ENCODE data around the gene TMEM114.

Gene TMEM114

DNA sequence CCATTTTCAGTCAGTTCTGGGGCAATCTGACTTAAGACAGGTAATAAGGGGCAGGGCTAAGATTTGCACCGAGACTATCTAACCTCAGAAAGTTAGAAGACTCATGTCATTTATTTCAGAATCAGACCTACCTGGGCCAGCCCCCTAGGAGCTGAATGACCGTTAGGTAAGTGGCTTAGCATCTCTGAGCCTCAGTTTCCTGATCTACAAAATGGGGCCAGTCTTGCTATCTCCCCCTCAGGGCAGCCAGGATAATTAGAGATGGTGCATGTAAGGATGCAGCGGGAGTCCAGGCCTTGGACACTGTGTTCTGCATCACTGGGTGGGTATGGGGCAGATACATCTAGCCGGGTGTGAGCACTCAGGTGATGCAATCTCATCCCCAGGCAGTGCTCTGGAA is 20.8 kb upstream of the TMEM114 start:
- DNase-seq (ENCODE audit: low read depth) = no peak

DNA sequence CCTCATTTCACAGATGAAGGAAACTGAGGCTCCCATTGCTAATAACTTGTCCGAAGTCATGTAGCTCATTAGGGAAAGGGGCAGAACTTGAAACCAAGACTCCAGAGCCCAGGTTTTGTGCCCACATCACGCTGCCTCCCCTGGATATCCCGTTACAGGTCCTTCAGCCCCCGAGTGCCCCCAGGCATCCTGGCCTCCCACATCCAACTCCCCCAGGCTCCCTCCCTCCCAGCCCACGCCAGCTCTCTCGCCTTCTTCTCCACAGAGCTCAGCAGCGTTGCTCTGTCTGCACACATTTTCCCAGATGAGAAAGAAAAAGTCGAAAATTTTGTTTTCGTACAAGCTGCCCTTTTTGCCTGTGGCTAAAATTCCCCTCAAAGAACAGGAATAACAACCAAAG is 16.9 kb upstream of the TMEM114 start:
- DNase-seq (ENCODE audit: low read depth) = no peak

DNA sequence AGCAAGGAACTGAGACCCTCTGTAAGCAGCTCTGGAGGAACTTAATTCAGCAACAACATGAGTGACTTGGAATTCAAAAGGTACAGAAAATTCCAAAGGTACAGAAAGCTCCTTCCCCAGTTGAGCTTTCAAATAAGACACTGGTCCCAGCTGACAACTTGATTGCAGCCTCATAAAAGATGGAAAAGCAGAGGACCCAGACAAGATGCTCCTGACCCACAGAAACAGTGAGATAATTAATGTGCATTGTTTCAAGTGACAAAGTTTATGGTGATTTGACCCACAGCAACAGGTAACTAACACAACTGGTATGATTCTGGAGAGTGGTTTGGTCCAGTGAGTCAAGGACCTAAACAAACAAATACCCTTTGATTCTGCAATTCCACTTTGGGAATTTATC is 15.2 kb upstream of the TMEM114 start:
- no peak for DNase-seq (ENCODE audit: low read depth)

DNA sequence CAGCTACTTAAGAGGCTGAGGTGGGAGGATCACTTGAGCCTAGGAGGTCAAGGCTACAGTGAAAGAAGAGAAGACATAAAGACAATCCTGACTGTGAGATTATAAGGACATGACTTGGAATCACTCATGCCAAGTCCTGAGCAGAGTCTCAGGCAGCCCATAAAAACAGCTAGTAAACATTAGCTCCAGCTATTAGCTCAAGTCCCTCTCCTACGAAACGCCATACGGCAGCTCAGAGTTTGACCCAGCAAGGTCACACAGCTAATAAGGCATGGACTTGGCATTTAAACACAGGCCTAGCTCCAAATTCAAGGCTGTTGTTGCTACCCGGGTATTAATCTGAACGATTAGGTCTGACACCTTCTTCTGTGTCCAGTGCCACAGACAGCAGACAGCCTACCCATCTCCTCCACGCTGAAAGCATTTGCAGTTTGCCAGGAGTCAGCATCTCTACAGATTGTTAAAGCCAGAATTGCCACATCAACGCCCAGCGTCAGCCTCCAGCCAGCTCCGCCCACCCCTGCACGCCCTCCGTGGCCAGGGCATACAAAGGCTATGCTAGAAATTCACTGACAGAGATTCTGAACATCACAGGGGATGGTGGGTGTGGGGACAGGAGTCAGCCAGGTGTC is 9.9 kb upstream of the TMEM114 start:
- DNase-seq (ENCODE audit: low read depth) = no peak

DNA sequence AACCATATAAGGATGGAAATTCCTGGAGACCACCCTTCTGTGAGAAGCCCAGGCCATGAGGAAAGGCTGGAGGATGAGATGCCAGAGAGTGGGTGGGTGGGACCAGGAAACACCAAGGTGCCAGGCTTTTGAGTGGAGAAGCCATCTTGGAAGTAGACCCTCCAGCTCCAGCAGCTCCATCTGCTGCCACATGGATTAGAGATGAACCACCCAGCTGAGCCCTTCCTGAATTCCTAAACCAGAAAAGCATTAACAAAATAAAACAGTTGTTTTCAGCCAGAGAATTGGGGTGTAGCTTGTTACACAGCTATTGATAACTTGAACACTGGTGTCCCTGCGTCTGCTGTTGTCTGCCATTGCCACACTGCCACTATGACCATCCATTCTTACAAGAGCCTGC is 6.3 kb upstream of the TMEM114 start:
- DNase-seq (ENCODE audit: low read depth) = no peak

DNA sequence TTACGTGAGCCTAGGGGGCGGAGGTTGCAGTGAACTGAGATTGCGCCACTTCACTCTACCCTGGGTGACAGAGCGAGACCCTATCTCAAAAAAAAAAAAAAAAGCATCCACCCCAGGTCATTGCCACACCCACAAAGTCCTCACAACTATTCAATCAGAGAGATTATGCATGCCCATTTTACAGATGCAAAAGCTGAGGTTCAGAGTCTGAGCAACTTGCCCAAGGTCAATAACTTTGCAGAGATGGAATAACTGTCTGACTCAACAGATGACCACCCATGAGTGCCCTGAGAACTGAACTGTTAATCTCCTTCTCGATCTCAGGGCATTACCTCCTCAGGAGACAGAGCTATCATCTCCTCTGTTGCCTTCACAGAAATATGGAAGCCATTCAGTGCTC is 5.5 kb upstream of the TMEM114 start:
- DNase-seq (ENCODE audit: low read depth) = no peak

DNA sequence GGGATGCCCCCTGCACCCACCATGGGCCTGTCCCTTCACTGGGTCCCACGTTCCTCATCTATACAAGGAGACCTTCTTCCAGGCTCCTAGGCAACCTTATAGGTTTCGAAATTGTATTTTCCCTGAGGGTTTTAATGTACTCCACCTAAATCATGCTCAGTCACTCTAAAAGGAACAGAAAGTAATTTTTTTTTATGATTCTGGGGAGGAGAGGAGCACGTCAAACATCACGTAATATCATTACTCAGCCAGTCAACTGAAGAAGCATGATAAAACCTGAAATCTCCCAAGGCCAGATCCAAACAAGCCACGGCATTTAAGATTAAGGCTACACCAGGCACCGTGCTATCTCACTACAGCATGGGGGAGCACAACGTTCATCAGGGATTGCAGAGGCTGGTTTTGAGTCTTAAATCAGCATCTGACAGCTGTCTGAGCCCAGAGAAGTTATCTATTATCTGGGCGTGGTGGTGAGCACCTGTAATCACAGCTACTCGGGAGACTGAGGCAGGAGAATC is 3.9 kb upstream of the TMEM114 start:
- no peak for DNase-seq (ENCODE audit: low read depth)

DNA sequence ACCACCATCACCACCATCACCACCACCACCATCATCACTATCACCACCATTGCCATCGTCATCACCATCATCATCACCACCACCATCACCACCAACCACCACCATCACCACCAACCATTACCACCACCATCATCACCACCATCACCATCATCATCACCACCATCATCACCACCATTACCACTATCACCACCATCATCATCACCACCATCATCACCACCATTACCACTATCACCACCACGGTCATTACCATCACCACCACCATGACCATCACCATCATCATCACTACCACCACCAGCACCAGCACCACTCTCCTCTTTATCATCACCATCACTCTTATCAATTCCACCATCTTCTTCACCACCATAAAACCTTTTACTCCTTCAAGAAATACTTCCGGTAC is 1.1 kb upstream of the TMEM114 start:
- no peak for DNase-seq (ENCODE audit: low read depth)

DNA sequence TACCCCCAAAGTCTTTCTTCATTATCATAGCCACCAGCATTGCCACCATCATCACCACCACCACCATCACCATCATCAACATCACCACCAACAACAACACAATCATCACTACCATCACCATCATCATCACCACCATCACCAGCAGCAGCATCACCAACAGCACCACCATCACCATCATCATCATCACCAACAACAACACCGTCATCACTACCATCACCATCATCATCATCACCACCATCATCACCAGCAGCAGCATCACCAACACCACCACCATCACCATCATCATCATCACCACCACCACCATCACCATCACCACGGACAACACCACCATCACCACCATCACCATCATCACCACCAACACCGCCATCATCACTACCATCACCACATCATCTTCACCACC is 500 bp upstream of the TMEM114 start:
- DNase-seq (ENCODE audit: low read depth) = no peak

DNA sequence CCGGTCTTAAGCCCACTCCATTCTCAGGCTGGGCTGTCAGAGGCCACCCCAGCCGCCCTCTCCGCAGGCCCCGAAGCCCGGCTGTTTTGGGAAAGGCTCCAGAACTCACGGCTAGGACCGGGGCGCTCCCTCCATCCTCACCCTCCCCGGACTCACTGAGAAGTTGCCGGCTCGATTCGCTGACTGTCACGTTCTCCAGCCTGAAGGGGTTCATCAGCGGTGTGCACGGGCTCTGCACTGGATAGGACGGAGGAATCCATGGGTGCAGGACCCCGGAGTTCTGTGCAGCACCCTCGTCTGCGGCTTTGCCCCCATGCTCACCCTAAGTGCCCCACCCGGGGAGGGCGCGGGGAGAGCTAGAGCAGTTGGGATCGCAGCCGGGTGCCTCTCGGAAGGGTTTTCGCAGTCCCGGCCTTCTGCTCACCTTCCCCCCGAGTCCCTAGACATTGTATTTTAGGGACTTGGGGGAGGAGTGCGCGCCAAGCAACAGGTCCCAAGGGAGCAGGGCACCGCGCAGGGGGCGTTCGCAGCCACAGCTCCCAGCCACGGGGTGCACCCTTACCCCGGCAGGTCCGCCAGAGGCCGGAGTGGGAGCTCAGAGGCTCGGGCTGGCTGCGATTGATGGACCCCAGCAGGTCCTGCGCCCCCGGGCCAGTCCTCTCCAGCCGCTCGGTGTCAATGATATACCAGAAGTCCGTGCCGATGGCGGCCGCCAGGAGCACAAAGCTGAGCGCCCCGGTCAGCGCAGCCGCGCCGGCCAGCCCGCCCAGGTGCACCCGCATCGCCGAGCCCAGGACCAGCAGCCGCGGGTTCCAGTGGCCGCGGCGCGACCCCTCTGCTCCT is 1.0 kb downstream of the TMEM114 start:
- no peak for DNase-seq (ENCODE audit: low read depth)

DNA sequence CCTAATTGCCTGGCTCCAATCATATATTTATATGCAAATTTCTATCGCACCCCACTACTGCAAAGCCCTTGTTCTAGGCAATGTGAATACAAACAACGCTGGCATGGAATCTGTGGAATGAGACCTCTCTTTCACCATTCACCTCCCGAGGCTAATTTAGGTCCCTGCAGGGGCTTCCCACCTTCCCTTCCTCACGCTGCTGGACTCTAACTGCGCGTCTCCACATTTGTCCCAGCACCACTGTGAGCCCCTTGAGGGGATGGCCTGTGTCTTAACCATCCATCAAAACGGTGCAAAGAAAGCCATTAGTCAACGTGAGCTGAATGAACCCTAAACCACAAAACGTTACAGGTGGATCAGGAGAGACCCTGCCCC is 1.6 kb downstream of the TMEM114 start:
- DNase-seq (ENCODE audit: low read depth) = no peak

DNA sequence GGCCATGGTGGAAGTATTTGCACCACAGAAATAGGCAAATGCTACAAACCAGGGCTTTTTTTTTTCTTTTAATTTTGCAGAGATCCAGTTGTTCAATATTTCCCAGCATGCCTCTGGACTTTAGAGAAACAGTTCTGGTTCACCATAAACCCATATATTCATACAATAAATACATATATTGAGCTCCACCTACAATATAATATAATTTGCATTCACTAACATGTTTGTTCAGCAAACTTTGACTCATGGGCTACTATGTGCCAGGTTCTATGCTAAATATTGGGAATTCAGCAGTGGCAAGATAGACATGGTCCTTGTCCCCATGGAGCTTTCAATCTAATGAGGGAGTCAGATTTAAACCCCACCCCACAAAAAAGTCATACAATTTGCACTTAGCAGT is 3.2 kb downstream of the TMEM114 start:
- no peak for DNase-seq (ENCODE audit: low read depth)

DNA sequence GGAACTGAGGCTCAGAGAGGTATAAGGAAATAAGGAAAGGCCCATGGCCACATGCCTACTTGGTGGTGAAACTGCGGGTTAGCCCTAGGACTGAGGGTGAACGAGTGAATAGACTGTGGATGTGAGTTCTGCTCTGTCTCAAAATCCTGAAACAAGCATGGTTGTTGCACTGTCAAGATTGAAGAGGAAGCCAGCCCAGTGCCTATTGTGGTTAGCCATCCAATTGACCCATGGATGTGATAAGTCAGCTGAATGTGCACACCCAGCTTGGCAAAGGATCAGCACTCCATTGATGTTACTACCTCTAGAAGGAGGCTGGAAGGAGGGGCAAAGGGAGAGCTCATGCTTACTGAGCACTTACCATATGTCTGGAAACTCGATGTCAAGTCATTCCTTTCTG is 4.5 kb downstream of the TMEM114 start:
- no peak for DNase-seq (ENCODE audit: low read depth)

DNA sequence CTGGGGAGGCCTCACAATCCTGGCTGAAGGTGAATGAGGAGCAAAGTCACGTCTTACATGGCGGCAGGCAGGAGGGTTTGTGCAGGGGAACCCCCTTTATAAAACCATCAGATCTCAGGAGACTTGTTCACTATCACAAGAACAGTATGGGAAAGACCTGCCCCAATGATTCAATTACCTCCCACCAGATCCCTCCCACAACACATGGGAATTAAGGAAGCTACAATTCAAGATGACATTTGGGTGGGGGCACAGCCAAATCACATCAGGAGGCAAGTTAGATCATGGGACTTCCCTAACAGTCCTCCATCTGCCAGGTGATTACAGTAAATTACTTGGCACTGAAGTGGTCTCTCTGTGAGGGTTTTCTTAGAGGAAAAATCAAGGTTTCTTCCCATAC is 5.3 kb downstream of the TMEM114 start:
- DNase-seq (ENCODE audit: low read depth) = no peak

DNA sequence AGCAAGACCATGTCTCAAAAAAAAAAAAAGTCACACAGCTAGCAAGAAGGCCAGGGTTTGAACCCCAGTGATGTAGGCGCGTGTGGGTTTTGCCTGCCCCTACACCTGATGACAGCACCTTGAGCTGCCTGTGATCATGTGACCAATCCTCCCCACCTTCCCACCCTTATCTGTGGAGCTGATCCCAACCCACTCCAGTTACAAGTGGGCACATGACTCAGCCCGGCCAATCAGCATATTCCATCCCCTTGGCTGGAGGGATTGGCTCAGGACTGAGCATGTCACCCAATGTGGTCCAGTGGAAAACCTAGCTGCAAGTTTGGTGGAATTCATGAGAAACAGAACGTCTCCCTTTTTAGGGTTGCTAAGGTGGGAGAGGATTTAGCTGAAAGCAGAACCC is 6.6 kb downstream of the TMEM114 start:
- no peak for DNase-seq (ENCODE audit: low read depth)

DNA sequence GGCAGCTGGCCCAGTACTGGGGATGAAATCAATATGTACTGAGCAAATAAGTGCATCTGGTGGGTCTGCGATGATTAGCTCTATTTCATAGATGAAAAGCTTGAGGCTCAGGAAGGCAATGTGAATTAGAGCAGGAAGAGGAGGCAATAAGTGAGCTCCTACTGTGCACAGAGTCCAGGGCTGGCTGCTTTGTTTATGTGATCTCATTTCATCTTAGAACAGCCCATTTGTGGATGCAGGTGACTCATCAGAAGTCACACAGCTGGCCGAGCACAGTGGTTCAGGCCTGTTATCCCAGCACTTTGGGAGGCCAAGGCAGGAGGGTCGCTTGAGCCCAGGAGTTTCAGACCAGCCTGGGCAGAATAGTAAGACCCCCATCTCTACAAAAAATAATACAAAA is 7.1 kb downstream of the TMEM114 start:
- DNase-seq (ENCODE audit: low read depth) = no peak

DNA sequence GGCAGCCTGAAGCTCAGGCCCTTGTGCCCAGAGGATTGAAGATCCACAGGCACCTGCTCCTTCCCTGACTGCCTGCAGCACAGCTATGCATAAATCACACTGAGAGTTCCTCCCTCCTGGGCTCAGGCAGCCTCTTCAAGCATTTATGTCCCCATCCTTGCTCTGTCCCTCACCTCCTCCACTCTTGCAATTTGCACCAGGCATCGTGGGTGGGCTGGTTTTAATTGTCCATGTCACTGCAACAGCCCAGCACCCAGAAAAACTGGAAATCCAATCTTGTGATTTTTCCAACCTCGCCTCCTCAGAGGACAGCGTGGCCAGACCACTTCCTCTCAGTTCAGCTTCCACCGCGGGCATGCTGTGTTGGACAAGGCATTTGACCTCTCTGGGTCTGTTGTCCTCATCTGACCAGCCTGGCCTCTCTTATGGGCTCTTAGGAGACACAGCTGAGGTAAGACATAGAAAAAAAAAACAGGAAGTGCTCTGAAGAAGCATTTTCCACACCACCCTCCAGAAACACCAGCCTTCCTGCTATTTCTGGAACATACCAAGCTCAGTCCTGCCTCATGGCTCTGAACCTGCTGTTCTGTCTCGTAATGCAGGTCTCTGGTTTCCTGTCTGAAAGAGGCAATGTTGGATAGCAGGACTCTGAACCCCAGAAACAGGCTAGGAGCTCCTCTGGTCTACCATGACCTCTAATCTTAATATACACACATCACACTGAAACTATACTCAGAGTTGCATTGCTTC is 8.3 kb downstream of the TMEM114 start:
- DNase-seq (ENCODE audit: low read depth) = no peak

DNA sequence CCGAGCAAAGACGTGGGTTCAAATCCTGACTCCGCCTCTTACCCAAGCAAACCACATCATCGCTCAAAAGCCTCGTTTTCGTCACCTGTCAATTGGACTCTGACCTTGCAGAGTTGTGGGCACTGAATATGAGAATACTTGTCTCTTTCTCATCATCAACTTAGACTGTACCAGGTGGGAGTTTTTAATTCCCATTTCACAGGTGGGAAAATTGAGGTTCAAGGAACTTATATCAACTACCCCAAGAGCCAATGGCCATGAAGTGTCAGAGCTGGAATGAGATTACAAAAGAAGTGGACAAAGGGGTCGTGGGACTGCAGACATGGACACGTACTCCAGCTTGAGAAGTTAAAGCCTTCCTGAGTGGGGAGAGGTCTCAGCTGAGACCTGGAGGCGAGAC is 10.8 kb downstream of the TMEM114 start:
- no peak for DNase-seq (ENCODE audit: low read depth)

DNA sequence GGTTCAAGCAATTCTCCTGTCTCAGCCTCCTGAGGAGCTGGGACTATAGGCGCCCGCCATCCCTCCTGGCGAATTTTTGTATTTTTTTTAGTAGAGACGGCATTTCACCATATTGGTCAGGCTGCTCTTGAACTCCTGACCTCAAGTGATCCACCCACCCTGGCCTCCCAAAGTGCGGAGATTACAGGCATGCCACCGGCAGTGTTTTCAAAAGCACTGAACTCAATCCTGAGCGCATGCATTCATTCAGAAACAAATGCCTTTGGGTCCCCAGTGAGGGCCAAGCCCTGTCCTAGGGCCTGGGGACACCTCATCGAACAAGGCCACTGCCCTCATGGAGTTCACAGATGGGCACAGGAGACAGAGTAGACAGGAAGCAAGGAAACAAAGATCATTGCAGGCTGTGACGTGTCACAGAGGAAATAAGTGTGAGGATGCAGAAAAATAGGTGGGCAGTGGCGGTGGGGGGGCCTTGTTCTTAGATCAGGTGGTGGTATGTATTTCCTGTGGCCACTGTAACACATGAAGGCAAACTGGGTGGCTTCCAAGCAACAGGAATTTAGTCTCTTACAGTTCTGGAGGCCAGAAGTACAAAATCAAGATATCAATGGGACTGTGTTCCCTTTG is 12.5 kb downstream of the TMEM114 start:
- no peak for DNase-seq (ENCODE audit: low read depth)

DNA sequence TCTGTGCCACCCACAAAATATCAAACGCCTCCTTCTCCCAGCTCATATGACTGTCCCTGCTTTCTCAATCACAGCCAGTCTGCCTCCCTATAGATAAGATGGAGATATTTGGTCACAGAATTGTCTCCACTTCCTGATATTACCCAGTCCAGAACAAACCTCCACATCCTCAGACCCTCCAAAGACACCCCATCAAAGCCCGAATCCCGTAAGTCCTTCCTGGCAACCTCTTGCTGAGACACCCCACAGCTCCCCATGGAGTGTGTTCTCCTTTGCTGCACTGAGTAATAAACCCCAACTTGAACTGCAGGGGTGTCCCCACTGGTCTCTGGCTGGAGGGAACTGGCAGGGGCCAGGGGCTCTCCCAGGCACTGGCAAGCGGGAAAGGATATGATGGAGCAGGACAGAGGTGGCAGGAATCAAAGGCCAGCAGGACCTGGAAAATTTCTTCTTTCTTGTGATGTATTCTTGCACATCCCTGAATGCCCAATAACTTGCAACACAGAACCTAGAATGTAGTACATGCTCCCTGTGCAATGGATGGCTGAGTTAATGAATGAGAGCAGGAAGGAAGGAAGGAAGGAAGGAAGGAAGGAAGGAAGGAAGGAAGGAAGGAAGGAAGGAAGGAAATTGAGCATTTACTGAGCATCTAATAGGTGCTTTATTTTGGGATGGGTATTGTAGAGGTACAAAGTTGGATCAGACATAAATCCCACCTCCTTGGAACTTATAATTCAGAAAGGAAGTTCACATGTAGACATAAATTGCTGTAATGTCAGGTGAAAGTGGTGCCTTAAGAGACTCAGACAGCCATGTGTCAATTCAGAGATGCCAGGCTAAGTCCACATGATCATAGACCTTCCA is 13.9 kb downstream of the TMEM114 start:
- no peak for DNase-seq (ENCODE audit: low read depth)

DNA sequence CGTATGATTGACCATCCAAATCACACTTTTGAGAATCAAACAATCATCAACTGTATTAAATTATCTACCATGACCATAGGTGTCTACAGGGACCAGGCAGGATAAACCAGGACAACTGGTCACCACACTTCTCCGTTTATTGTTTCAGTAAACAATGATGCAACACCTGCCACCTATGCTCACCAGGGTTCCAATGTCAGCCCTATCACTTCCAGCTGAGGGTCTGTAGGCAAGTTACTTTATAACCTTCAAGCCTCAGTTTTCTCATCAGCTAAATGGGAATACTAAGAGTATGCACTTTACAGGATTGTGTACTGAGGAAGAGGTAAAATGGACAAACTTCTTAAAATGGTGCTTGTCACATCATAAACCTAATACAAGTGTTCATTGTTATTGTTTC is 14.9 kb downstream of the TMEM114 start:
- DNase-seq (ENCODE audit: low read depth) = no peak
